Subcutaneous abdominal adipose tissue (tissue), 5 donors: ENCODE measurements around the gene MAZ.

Experiments
- H3K27ac ChIP-seq: one replicate; pipeline ENCODE4 v1.7.0; 2013; ENCODE audit warnings: low read depth, mild to moderate bottlenecking, inconsistent platforms, low read length, moderate library complexity
- H3K27me3 ChIP-seq, 5 donors: one replicate each; pipeline ENCODE4 v1.7.0; 2013; ENCODE audit warnings: low read length in 5 of 5, inconsistent platforms in 1 of 5; ENCODE audit not compliant: control insufficient read depth in 5 of 5, insufficient read depth in 4 of 5
- H3K36me3 ChIP-seq, 5 donors: one replicate each; pipeline ENCODE4 v1.7.0; 2013; ENCODE audit warnings: low read length in 5 of 5; ENCODE audit not compliant: control insufficient read depth in 5 of 5, insufficient read depth in 5 of 5
- H3K4me1 ChIP-seq, 5 donors: one replicate each; pipeline ENCODE4 v1.7.0; 2013; ENCODE audit warnings: low read length in 5 of 5, mild to moderate bottlenecking in 3 of 5, moderate library complexity in 1 of 5; ENCODE audit not compliant: control insufficient read depth in 5 of 5, insufficient read depth in 5 of 5
- H3K4me3 ChIP-seq, 5 donors: one replicate each; pipeline ENCODE4 v1.7.0; 2013; ENCODE audit warnings: low read length in 5 of 5, low read depth in 1 of 5
- H3K9ac ChIP-seq, 5 donors: one replicate each; pipeline ENCODE4 v1.7.0; 2013; ENCODE audit warnings: low read length in 5 of 5, mild to moderate bottlenecking in 4 of 5, moderate library complexity in 3 of 5
- H3K9me3 ChIP-seq, 5 donors: one replicate each; pipeline ENCODE4 v1.7.0; 2013; ENCODE audit warnings: low read length in 5 of 5; ENCODE audit not compliant: control insufficient read depth in 5 of 5
- donor health status: healthy.
- donor health status: healthy.
- donor health status: healthy.
- donor health status: healthy.
- donor health status: healthy.

MAZ gene

GRCh38 chr16:29840240-29840639 lies 33.9 kb downstream of the MAZ start:
- no peaks in the 10 kb centered on the region for H3K27me3 ChIP-seq
- no peak overlapping the region for H3K9ac ChIP-seq
- no peak overlapping the region for H3K27ac ChIP-seq
- H3K36me3 ChIP-seq, result peaks cover 0 to 93% (median 76%) of the 10 kb centered on the region in 5 donors
- H3K9me3 ChIP-seq, result no peaks in the 10 kb centered on the region
- H3K4me3 ChIP-seq, result no peak overlapping the region
- H3K4me1 ChIP-seq, result peaks cover 0 to 7% (median 4%) of the 10 kb centered on the region in 5 donors

- Histone ChIP-seq H3K4me3 (no peak overlapping the region), H3K9me3 (no peaks in the 10 kb centered on the region), H3K27ac (no peak overlapping the region), H3K9ac (no peak overlapping the region), H3K36me3 (peaks cover 0 to 95% (median 81%) of the 10 kb centered on the region in 5 donors), H3K27me3 (no peaks in the 10 kb centered on the region), H3K4me1 (peaks cover 0 to 9% (median 4%) of the 10 kb centered on the region in 5 donors)
Observed at GRCh38 chr16:29841631-29842030, 35.3 kb downstream of the MAZ start.

DNA sequence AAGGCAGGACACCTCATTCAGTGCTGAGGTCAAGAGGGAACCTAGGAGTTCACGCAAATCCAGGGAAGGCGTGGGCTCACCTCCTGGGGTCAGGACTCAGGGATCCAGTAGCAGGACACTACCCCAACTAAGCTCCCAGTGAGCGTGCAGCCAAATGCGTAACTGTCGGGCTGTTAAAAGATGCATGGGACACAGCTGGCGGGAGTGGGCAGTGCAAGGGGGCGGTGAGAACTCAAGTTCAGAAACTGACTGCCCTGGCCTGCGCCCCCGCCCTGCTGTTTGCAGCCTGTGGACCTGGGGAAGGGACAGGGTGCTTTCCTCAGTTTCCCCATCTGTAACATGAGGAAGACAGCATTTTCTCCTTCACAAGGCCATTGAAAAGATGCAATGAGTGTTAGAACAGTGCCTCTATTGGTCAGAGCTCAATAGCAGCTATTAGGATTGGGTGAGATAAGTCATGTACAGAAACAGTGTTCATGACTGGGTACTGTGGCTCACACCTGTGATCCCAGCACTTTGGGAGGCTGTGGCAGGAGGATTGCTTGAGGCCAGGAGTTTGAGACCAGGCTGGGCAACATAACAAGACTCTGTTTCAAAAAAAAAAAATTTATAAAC lies 36.5 kb downstream of the MAZ start:
- H3K9me3 ChIP-seq, result no peaks in the 10 kb centered on the region
- H3K4me1 ChIP-seq, result peaks cover 0 to 9% (median 4%) of the 10 kb centered on the region in 5 donors
- peaks cover 0 to 95% (median 80%) of the 10 kb centered on the region in 5 donors for H3K36me3 ChIP-seq
- no peak overlapping the region for H3K27ac ChIP-seq
- H3K4me3 ChIP-seq, result no peak overlapping the region
- no peaks in the 10 kb centered on the region for H3K27me3 ChIP-seq
- no peak overlapping the region for H3K9ac ChIP-seq

DNA sequence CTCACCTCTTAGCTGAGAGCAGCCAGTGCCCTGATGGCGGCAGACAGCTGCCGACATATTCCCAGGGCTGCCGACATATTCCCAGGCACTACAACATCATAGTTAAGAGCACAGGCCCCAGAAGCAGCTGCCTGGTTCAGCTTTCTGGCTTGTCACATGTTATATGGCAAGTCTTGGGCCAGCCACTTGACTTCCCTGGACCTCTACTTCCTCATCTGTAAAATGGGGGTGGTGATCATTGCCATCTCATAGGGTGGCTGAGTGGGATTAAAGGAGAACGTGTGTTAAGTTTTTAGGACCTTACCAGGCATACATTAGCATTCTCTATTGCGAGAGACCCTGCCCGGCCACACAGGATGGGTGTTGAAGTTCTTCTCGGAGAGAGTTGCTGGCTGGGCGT lies 37.6 kb downstream of the MAZ start:
- no peak overlapping the region for H3K4me3 ChIP-seq
- H3K27ac ChIP-seq, result no peak overlapping the region
- peaks cover 0 to 92% (median 74%) of the 10 kb centered on the region in 5 donors for H3K36me3 ChIP-seq
- no peaks in the 10 kb centered on the region for H3K9me3 ChIP-seq
- H3K27me3 ChIP-seq, result no peaks in the 10 kb centered on the region
- peaks cover 0 to 9% (median 4%) of the 10 kb centered on the region in 5 donors for H3K4me1 ChIP-seq
- H3K9ac ChIP-seq, result no peak overlapping the region

GRCh38 chr16:29844575-29845331 lies 38.4 kb downstream of the MAZ start:
- Histone ChIP-seq H3K27me3 (no peaks in the 10 kb centered on the region), H3K4me3 (no peak overlapping the region), H3K9me3 (no peaks in the 10 kb centered on the region), H3K27ac (no peak overlapping the region), H3K4me1 (peaks cover 0 to 9% (median 7%) of the 10 kb centered on the region in 5 donors), H3K9ac (no peak overlapping the region), H3K36me3 (peaks cover 0 to 84% (median 70%) of the 10 kb centered on the region in 5 donors)

- H3K4me1 ChIP-seq, result peaks cover 0 to 12% (median 7%) of the 10 kb centered on the region in 5 donors
- H3K9me3 ChIP-seq, result no peaks in the 10 kb centered on the region
- no peak overlapping the region for H3K27ac ChIP-seq
- H3K9ac ChIP-seq, result no peak overlapping the region
- no peaks in the 10 kb centered on the region for H3K27me3 ChIP-seq
- no peak overlapping the region for H3K4me3 ChIP-seq
- peaks cover 0 to 75% (median 61%) of the 10 kb centered on the region in 5 donors for H3K36me3 ChIP-seq
Observed at GRCh38 chr16:29845656-29846055, 39.3 kb downstream of the MAZ start.

DNA sequence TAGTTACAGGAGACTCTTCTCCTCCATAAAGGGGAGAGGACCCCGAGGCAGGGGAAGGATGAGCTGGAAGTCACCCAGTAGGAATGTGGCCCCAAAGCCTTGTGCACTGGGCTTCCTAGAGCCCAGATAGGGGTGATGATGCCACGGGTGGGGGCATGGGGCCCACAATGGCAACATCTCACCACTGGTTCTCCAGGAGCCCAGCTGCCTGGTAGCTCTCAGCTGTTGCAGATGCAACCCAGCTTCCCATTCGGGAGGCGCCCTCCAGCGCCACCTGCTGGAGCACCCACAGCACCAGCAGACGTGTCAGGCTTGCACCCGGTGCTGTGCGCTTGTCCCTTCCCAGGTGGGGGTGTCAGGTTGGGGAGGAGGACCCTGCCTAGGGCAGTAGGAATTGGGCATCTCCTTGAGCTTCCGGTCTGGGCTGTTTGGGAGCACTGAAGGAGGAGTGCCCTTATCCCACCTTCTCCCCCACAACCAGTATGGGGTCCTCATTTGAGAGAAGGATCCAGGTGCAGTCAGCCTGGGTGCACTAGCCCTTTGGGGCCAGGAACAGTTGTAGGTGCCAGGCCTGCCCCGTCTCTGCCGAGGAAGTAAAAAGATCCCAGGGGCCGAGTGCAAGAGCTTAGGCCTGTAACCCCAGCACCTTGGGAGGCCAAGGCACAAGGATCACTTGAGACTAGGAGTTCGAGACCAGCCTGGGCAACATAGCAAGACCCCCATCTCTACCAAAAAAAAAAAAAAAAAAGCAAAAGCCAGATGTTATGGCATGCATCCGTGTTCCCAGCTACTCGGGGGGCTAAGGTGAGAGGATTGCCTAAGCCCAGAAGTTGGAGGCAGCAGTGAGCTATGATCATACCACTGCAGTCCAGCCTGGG lies 42.3 kb downstream of the MAZ start:
- Histone ChIP-seq H3K4me1 (peaks cover 0 to 15% (median 9%) of the 10 kb centered on the region in 5 donors), H3K36me3 (peaks cover 0 to 47% (median 39%) of the 10 kb centered on the region in 5 donors), H3K9me3 (no peaks in the 10 kb centered on the region), H3K27ac (no peak overlapping the region), H3K27me3 (no peaks in the 10 kb centered on the region), H3K9ac (no peak overlapping the region), H3K4me3 (no peak overlapping the region)

DNA sequence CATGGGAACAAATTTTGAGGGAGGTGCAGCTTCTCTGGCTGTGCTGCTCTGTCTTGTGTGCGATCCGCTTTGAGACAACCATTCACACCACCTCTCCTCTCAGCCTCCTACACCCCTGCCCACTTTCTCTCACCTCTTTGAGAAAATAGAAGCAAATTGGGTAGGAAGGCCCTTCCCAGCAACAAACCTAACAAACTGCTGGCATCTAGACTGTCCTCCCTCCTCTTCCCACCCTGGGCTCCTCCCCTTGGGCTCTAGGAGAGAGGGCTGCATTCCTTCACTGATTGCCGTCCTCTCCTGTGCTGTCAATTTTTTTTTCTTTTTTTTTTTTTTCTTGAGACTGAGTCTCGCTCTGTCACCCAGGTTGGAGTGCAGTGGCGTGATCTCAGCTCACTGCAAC lies 43.2 kb downstream of the MAZ start:
- H3K9me3 ChIP-seq, result no peaks in the 10 kb centered on the region
- no peak overlapping the region for H3K27ac ChIP-seq
- H3K36me3 ChIP-seq, result peaks cover 0 to 38% (median 31%) of the 10 kb centered on the region in 5 donors
- H3K4me1 ChIP-seq, result peaks cover 0 to 14% (median 9%) of the 10 kb centered on the region in 5 donors
- no peaks in the 10 kb centered on the region for H3K27me3 ChIP-seq
- H3K4me3 ChIP-seq, result no peak overlapping the region
- H3K9ac ChIP-seq, result no peak overlapping the region

DNA sequence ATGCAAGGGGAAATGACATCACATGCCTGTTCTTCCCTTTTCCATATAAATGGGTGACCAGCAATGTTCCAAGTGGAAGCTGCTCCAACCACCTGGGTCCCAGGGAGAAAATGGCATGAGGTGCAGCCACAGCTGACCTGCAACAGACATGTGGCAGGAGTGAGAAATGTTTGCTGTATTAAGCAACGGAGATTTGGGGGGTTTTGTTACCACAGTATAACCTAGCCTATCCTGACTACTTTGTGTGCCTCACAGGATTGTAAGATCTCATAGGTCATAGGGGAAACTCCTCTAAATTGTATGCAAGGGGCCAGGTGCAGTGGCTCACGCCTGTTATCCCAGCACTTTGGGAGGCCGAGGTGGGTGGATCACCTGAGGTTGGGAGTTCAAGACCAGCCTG lies 44.7 kb downstream of the MAZ start:
- H3K27me3 ChIP-seq, result no peaks in the 10 kb centered on the region
- no peak overlapping the region for H3K9ac ChIP-seq
- H3K9me3 ChIP-seq, result no peaks in the 10 kb centered on the region
- no peak overlapping the region for H3K4me3 ChIP-seq
- H3K4me1 ChIP-seq, result peaks cover 0 to 10% (median 5%) of the 10 kb centered on the region in 5 donors
- no peak overlapping the region for H3K27ac ChIP-seq
- H3K36me3 ChIP-seq, result peaks cover 0 to 24% (median 19%) of the 10 kb centered on the region in 5 donors
